Stimulated activated CD4-positive, alpha-beta T cell treated with anti-CD3 and anti-CD28 coated beads, Interleukin-1b, Interleukin-23, amount 100 ng/mL, for 1 hour (primary cell): ENCODE results near the gene EDEM3.

Source experiments
- DNase-seq, 2 donors: peaks; one replicate each; pipeline ENCODE4 v3.0.0-alpha.2; 2020; ENCODE audit warnings: low read depth in 2 of 2

EDEM3 gene

DNA sequence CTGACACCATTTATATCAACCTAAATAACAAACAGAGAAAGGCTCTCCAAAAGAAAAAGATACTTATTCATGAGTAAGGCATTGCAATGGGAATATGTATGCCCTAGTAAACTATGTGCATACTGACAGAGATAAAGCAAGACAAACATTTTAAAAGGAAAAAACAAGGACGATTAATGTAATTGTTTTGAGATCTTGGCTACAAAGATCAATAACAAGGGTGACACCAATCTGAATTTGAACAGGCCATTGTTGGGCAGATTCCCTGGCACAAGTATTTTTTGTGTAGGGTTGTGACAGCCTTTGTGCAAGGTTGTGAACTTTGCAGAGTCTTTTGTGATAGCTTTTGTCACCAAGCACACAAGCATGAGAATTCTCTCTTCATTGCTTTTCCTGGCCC, 85.3 kb downstream of the EDEM3 start:
- DNase-seq, result no peak

DNA sequence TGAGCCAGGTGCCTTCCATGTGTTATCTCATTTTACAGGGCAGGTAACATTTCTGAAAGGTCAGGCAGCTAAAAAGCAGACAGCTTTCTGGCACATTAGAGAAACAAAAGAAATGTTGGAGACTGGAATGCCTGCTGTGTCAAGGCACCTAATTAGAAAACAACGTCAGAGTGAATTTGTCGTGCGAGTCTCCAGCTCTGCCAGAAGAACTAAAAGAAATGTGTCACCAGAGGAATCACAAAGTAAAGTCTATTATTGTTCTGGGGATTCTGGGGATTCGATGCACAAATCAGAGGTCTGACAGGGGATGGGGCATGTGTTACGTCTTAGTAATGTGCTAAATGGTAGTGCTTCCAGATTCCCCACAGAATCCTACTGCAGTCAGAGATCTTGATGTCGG, 89.3 kb downstream of the EDEM3 start:
- DNase-seq, result no peak

DNA sequence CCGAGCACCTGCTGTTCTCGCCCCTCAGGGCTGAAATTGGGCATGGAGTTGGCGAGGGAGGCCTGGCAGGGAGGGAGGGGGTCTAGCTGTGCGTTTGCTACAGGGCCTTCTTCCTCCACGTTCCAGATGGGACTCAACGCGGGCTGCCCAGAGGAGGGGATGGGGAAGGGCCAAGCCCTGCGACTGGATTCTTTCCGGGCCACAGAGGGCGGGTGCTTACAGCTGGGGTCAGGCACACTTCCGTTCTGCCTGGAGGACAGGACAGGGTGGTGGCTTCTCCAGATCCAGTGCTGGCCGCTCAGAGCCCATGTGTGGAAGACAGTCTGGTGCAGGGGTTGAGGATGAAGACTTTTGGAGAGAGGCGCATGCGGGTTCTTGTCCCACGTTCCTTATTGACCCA, 90.0 kb downstream of the EDEM3 start:
- DNase-seq, result no peak

DNA sequence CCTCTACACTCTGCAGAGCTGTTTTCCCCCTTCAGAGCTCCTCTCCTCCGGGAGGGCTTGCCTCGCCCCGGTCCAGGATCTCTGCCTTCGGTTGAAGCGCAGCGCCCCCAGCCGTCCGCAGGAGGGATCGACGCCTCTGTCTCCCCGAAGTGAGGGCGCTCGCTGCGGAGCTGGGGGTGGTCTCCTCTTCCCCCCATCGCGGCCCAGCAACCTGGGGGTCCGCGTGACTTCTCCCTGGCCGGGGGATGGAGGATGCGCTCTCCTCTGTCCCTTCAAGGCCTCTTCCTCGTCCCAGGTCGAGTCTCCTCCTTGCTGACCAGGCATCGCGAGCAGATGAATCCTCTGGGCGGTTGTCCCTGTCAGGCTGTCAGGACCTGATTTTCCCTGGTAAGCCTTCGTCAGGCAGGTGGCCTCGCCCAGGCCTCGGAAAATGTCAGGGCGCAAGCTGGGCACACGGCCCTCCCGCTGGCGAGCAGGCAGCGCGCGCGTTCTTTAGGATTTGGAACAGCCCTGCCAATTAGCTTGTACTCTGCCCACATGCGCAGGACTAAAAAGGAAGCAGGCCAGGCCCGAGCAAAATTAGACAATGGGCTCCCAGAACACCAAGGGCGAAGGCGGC, 90.5 kb downstream of the EDEM3 start:
- DNase-seq, result peak in 1 of 2 donors; percentile 8

DNA sequence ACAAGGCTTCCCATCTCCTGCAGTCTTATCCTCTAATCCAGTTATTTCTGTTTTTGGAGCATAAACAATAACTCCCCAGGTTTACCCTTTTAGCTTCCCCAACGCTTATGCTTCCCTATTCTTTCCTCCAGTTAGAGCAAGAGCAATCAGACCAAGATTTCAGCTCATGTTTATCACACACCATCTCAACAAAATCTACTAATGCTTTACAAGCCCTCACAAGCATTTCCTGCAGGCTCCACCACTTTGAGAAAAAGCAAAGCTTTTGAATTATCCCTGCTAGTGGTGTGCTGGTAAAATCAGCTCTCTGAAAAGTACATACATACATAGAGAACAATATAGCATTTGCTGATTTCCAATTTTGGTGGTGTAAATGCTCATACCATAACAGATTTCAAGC, 92.9 kb downstream of the EDEM3 start:
- no peak for DNase-seq

DNA sequence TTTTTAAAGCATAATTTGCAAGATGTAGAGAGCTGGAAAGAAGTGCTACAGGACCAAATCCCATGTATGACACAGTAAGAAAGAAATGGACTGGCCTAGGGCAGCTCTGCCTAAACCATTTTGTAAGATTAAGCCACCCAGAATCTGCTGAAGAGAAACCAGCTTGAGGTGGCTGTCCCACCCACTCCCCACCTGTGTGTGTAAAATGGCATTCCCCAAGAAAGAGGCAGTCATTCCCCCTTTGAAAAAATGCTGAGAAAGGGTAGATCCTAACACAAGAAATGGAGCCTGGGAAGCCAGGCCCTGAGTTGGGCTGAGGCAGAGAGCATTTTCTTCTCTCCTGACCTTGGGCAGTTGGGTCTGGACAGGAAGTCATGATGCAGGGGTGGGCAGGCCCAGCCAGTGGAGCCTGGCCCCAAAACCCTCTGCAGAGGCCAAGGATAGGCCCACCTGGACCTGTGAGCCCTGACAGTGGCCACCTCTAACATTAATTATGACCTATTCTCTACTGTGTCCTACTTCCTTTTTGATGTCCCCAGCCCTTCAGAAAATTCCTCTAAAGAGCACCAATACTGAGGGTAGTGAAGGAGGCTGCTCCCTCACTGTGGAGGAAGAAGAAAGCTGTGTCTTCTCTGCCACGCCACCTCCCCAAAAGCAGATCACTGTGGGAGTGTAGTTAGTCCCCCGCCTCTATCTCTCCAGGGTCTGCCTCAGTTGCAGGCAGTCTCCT, 94.0 kb downstream of the EDEM3 start:
- no peak for DNase-seq

DNA sequence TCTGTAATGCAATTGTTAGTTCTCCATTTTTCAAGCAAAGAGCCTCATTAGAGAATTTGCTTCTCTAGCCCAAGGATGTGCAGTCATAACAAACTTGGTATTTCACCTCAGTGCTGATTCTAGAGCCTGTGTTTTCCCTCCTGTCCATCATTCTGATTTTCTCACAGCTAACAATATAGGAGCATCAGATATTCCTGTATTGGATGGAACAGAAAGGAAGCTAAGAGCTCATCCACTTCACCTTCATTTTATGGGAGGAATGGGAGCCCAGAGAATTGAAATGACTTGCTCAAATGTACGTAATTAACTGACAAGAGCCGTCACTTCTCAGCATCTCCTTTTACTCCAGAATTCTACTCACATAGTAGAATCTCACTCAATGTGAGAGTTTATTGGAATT, 96.6 kb downstream of the EDEM3 start:
- DNase-seq, result no peak

DNA sequence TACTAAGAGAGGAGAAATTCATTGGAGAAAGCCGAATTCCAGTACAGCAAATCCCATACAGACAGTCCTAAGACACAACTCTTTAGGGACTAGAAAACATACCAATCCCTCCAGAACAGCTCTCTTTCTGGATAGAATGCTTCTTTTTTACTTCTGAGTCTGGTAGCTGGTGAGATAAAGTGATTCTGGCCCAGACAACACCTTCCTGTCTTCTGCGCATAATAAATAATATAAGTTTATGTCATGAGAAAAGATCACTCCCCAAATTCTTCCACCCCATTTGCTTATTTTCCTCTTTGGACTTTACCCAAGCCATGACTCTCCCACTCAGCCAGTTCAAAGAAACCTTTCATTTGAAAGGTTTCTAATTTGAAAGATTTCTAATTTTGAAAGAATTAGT, 98.4 kb downstream of the EDEM3 start:
- DNase-seq, result no peak

DNA sequence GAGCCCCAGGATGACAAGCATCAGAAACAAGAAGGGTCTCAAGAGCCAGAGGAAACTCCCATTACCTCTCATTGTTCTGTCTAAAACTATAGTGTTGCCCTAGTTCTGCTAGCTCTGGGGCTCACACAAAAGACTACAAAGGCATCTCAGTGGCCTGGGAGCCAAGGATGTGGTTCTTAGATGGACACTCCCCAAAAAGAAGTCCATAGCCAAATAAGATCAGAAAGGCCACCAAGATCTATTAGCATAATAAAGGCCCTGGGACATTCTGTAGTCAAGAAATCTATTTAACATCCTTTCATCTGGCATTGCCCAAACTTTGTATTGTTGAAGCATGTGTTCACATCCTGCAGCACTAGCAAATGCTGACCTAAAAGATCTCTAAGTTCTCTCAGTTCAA, 99.5 kb downstream of the EDEM3 start:
- DNase-seq, result no peak

DNA sequence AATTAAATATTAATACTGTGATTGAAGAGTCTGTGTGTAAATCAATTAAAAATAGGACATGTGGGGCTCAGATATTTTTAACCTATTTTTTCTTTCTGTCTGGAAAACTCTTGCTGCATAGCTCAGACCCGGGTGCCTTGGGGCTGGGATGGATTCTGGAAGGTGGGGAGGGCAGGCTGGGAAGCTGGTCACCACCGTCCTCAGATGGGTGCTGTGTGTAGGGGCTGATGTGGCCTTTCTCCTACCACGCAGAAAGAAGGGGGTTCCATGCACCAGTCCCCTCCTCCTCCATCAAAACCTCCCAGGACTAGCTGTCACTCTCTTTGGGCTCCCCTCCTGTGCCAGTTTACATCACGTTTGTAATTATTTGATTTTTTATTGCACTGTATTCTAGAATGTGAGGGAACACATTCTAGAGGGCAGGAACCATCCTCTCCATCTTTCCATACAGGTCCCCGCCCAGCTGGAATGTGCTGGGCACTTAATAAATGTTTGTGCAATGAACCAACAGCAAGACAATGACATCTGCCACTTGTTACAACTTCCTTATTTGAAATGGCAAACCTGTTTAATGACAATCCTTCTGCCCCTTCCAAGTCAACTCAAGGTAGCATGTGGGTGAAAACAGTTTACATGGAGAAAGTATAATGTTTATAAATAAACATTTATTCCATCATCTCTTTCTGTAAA, 104.3 kb downstream of the EDEM3 start:
- no peak for DNase-seq

DNA sequence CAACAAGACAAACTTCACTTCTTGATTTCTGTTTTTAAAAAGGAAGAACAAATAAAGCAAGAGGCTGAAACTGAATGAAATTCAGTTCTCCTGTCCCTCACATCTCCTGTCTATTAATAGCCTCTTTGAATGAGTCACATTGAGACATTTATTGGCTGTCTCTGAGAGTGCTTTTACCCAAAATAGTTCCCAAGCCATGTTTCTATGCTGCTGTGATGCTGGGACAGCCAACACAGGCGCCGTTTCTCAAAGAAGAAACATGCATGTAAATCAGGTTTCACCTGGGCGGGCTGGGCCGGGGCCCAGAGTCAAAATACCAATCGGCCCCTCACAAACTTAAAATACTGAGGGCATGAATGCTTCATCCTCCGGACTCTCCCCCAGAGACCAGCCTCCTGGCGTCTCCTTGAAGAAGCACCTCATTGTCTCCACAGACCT, 105.2 kb downstream of the EDEM3 start:
- DNase-seq, result no peak

DNA sequence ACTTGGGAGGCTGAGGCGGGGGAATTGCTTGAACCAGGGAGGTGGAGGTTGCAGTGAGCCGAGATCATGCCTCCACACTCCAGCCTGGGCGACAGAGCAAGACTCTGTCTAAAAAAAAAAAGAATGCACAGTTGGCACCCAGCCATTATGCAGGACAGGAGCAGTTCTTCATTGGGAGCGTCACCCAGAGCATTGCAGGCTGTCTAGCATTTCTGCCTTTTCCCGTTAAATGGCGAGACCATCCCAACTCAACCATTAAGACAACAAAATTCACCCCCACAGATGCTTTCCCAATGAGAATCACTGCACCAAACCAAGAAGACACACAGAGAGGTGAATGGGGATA, 105.8 kb downstream of the EDEM3 start:
- DNase-seq, result no peak

DNA sequence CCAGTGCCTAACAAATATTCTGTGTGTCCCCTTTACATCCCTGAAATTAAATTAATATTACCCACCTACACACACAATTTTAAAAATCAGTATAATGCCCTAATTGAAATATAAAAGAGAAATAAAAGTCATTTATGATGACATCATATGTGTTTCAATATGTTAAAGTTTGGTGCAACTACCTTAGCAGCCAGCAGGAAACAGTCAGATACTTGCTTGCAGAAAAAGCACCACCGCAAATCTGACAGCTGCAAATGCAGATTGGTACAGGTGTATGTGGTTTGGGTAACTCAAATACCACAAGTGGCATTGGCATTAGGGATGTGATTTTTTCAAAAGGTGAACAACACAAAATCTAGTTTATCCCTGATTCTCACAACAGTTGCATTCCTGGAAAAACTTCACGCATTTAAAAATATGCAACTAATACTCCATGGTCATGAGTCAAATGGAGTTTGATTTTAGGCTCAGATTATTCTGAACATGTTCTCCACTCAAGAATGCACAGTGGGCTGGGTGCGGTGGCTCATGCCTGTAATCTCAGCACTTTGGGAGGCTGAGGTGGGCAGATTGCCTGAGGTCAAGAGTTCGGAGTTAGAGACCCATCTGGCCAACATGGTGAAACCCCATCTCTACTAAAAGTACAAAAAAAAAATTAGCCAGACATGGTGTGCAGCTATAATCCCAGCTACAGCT, 106.3 kb downstream of the EDEM3 start:
- no peak for DNase-seq

DNA sequence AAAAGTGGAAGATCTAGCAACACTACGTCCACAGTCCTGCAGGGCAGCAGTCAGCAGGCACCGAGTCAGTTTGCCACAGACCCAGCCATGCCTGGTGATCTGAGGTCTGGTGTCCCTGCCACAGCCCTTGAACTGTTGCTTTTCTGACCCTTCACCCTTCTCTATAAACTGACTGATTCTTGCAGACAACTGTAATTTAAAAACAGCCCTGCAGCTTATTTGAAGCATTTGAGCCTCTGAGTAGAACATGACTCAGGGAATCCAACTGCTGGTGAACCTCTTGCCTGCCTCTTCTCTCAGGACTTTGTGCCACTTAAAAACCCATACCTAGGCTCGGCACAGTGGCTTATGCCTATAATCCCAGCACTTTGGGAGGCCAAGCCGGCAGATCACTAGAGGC, 107.2 kb downstream of the EDEM3 start:
- DNase-seq, result no peak

DNA sequence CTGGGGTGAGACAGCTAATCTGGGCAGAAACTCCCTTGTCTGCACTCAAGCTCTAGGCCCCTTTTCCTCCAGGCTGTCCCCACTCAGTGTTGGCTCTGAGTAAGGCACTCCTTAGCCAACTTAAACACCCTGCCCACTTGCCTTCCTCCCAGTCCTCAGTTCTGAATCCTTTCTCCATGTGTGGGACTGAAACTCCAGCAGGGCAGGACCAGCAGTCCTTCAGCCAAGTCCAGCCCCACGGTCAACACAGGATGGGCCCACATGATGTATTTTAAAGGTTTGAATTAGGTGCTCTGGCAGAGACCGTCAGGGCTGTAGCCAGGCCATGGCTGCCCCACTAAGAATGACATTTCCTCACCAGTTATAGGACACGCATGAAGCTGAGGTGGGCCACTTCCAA, 107.8 kb downstream of the EDEM3 start:
- no peak for DNase-seq

DNA sequence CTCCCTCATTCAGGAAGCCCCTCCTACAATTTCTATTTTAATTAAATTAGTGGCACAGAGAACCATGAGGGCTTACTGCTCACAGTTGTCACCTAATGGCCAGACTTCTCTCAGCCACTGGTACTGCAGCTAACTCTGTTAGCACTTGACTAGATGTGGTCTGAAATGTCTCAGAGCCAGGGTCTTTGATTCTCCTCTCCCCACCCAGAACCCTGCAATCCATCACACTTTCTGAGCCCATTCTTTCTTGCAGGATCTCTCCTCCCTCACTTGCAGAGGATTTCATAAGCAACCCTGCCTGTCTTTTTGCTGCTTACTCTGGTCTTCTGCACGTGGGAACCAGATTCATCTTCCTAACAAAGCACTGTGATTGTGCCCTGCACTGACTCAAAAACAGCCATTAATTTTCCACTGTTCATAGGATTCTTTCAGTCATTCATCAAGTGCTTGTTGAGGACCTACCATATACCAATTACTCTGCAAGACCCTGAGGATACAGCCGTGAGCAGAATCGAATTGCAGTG, 108.4 kb downstream of the EDEM3 start:
- no peak for DNase-seq

DNA sequence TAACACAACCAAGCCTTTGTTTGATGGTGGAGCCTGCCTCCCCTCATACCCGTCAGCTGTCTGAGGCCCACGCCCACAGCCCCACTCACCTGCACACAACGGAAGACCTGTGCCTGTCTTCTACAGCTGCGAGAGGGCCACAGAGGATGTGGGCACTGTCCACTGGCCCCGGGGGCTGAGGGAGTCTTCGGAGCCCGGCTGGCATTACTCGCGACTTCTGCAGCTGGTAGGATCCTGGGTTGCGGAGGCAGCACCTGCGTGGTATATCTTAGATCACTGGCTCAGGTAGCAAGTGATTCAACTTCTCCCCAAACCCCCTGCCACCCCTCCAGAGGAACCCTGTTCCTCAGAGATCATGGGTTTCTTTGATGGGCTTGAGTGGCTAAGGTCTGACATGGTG, 109.9 kb downstream of the EDEM3 start:
- DNase-seq, result no peak

DNA sequence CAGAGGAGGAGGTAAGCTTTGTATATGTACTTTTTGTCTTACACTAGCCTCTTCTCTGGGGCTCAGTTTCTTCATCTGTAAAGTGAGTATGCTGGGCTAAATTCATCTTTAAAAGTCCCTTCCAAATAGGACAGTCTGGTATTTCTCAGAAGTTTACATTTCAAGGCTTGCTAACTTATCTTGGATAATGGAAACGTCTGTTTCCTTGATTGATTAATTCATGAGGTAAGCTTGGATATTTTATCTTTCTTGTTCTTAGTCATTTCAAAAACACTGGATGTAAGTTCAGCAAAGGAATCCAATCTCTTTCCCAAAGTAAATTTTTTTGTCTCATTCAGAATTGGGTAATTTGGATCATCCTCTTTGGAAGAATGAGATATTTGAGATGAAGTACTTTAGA, 111.0 kb downstream of the EDEM3 start:
- no peak for DNase-seq

DNA sequence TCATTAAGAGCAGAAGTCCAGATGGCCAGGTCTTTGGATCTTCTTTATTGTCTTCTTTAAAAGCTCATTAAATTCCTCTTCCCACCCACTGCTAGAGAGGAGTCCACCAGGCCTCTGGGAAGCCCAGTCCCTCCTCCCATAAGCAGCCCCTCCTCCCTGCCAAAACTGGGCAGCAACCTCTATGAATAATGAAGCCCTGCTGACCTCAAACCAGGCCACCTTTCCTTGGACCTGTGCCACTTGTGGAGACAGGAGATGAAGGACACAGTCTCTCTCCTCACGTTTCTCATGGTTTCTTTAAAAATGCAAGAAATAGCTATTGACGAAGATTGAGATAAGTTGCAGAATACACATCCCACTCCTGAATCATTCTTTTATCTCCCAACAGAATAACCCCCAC, 112.8 kb downstream of the EDEM3 start:
- DNase-seq, result no peak

DNA sequence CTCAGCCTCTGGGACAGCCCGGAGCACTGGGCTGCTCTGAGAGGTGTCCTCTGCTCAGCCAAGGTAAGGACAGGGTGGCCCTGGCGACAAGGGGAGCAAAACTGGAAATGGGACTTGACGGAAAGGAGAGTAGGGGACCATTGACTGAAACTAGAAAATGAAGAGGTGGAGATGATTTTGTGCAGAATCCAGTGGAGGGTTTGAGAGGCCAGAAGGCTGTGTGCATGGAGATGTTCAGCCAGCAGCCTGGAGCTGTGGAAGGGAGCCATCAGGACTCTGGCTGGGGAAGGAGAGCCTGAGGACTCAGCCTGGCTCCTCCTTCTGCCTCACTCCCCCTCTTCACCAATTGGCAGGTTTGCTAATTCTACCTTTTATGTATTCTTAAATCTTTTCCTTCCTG, 114.2 kb downstream of the EDEM3 start:
- DNase-seq, result no peak
